NCI-H2196 treated with DMSO at 0.1 percent for 48 hours (cell line): ENCODE results near the gene PET100.

ENCODE experiments used
- DNase-seq: peaks from one replicate; lab custom pipeline; 2025; ENCODE audit not compliant: unreplicated experiment; lab: John Stamatoyannopoulos, UW

Gene PET100

DNA sequence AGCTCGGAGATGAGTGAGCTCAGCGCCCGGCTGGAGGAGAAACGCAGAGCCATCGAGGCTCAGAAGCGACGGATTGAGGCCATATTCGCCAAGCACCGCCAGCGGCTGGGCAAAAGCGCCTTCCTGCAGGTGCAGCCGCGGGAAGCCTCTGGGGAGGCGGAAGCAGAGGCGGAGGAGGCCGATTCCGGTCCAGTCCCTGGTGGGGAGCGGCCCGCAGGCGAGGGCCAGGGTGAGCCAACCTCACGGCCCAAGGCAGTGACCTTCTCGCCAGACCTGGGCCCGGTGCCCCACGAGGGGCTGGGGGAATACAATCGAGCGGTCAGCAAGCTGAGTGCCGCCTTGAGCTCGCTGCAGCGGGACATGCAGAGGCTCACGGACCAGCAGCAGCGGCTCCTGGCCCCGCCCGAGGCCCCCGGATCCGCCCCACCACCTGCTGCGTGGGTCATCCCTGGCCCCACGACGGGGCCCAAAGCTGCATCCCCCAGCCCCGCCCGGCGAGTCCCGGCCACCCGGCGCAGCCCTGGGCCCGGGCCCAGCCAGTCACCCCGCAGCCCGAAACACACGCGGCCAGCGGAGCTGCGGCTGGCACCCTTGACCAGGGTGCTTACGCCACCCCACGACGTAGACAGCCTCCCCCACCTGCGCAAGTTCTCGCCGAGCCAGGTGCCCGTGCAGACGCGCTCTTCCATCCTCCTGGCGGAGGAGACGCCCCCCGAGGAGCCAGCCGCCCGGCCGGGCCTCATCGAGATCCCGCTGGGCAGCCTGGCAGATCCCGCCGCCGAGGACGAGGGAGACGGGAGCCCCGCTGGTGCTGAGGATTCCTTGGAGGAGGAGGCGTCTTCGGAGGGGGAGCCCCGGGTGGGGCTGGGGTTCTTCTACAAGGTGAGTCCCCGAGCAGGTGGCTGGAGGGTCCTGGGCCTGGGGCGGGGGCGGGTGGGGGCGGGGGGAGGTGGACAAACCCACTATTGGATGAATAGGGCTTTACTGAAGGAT is 17.0 kb upstream of the PET100 start:
- no peak for DNase-seq

- no peak for DNase-seq
Observed at GRCh38 chr19:7614859-7615741, 14.5 kb upstream of the PET100 start.

DNA sequence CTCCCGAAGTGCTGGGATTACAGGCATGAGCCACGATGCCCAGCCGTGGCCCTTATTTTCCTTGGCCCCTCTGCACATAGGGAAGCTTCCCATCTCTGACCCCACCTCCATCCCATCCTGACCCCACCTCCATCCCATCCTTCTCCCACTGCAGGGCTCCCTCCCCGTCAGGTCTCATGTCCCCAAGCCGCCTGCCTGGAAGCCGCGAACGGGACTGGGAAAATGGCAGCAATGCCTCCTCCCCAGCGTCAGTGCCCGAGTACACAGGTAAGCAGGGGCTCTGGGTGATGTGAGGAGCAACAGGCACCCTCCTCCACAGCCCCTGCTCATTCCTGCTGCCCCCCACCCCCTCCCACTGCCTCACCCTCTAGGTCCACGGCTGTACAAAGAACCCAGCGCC is 12.4 kb upstream of the PET100 start:
- no peak for DNase-seq

- DNase-seq = no peak
Observed at GRCh38 chr19:7617735-7618134, 11.9 kb upstream of the PET100 start.

DNA sequence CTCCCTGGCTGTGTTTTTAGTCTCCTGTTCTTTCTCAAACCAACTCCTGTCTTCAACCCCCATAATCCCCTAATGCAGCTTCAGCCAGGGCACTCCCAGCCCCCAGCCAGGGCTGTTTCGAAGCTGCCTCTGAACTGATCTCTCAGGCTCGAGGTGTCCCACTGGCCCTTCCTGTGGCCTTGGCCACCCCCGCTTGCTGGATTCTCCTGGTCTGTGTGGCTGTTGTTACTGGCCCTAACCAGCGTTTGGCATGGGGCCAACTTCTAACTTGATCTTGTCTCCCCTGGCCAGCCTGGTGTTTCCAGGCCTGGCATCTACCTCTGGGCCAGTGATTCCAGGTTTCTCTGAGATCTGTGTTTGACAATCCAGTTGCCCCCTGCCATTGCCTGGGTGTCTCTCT is 11.2 kb upstream of the PET100 start:
- peak; percentile 34 for DNase-seq

GRCh38 chr19:7618771-7619510 is 10.7 kb upstream of the PET100 start:
- DNase-seq = peak; percentile 81

DNA sequence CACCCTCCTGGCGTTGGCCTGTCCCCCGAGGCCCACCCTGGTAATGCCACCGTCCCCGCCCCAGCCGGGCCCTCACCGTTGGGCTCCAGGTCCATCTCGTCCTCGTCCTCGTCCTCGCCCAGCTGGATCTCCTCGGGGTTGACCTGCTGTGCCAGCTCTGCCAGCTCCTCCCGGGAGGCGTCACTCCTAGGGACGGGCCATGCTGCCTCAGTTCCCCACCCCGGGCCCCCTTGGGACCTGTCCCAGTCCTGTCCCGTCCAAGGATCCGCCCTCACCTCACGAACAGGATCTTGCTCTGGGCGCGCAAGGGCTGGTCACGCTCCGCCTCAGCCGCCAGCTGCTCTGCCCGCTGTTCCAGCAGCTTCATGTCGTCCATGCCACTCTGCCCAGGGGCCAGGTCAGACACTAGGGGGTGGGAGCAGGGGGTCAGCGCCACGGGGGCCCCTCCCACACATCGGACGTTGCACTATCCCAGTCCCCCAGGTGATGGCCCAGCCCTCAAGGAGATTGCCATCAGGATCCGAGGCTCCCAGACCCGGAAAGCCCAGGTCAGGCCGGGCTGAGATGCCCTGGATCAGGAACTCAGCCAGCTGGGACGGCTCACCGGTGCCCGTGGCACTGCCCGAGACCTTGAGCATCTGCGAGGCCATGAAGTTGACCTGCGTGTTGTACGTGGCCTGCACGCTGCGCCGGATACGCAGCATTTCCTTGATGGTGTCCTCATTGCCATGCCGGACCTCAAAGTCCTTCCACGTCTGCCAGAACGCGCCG is 9.7 kb upstream of the PET100 start:
- DNase-seq = no peak

DNA sequence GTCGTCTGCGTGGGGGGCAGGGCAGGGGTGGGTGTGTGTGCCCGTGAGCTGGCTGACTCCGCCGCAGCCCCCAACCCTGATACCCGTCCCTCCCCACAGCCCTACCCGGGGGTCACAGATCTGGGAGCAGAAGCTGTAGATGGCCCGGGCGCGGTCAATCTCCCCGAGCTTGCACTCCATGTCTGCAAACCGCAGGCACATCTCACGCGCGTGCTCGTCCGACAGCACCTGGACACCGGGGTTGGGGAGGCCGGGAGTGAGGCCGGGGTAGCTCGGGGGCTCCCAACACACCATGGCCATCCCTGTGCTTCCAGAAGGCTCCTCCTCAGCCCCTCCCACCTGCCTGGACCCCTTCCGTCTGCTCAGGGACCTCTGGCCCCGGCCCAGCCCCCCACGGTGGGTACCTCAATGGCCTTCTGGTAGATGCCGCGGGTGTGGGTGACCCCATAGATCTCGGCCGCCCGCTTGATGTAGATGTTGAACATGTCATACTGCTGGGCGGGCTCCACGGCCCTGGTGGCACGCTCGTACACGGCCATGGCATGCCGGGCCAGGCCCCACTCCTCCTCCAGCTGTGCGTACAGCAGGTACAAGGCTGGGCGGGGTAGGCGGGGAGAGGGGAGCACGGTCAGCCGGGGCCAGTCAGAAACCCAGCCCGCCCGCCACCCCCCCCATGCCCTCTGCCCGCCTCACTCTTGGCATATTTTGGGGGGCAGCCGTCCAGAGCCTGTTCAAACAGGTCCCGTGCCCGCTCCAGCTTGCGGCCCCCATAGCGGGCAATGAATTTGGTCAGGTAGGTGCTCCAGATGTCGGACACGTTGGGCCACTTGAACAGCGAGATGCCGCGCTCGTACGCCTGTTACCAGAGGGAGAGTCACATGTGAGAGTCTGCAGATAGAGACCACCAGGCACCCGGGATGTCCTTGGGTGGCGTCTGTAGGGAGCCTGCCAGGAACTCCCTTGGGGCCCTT is 8.9 kb upstream of the PET100 start:
- no peak for DNase-seq

DNA sequence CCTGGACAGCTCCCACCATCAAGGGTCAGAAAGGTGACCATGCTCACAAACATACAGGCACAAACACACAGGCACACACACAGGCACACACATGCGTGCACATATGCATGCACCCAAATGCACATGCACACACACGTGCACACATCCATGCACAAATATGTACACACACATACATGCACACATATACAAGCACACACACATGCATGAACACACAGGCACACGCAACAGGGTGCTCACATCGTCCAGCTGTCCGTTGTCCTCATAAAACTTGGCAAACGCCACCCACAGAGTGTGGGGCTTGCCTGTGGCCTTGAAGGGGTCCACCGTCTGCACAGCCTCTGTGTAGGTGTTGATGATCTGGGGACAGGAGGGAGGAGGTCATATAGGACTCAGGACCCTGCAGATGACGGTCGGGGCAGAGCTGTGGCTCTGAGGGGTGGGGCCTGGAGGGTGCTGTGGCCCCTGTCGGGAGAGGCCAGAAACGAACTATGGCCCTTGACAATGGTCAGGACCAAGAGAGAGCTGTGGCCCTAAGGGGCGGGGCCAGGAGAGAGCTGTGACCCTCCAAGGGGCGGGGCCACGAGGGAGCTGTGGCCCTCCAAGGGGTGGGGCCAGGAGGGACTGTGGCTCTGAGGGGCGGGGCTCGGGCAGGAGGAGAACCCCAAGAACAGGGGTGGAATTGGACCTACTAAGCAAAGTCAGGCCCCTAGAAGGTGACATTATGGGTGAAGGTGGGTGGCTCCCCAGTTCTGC is 6.5 kb upstream of the PET100 start:
- no peak for DNase-seq

DNA sequence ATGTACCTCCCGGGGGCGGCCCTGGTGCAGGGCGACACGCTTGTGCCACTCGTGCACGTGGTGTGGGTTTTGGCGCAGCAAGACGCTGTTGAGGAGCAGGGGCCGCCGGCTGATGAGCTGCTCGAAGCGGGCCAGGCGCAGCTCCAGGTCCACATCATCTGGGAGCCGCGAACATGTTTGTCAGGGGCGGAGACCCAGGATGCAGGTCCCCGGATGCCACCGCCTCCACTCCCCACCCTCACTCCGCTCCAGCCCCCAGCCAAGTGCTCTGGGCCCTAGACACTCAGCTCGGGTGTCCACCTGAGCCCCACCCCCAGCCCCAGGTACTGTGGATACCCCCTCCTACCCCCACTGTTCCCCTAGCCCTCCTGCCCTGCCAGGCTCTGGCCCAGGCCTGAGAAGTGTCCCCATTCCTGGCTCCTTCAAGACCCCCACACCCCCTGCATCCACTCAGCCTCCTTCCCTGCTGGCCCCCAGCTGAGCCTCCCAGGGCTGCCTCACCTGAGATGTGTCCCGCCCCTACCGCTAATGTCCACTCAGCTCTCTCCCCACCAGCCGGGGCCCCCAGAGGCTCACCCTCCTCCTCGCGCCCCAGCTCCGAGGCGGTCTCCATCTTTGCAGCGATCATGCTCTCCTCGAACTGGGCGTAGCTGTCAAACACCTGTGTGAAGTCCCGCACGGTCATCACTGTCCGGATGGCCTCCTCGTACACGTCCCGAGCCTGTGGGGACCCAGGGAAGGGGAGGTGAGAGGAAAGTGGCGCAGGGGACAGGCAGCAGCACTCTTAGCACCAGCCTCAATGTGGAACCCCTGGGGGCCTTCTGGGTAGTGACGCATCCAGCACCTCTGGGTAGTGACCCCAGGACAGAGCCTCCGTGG is 5.6 kb upstream of the PET100 start:
- DNase-seq = no peak

- DNase-seq = no peak
Observed at GRCh38 chr19:7624810-7625209, 4.8 kb upstream of the PET100 start.

- no peak for DNase-seq
Observed at GRCh38 chr19:7625763-7626372, 3.7 kb upstream of the PET100 start.

GRCh38 chr19:7627166-7627565 is 2.4 kb upstream of the PET100 start:
- no peak for DNase-seq

GRCh38 chr19:7628589-7629311 is 843 bp upstream of the PET100 start:
- DNase-seq = no peak

- DNase-seq = no peak
Observed at GRCh38 chr19:7631577-7631976, 2.0 kb downstream of the PET100 start.
